ENCODE results near the gene SUMO3. TPM values are rescaled to one million over a fixed set of nuclear protein-coding genes. Genes with fewer than 3 reads are reported as not detected.

The SUMO3 gene
- total and polyA plus RNA-seq, 10 of the 15 experiments (the other 5 are each of a cell fraction or from before 2014, with no cell fraction given): 14.3 to 164 (median 89.9) TPM

GRCh38 chr21:44803651-44804050, 14.2 kb downstream of the SUMO3 start (continued):
- TF ChIP-seq POLR2AphosphoS2 (IDR thresholded peaks at IDR 0.05; ENCODE audit: low read depth, low read length): no peak
- TF ChIP-seq TCF12 (IDR thresholded peaks at IDR 0.05; ENCODE audit: low read depth, low read length): no peak
- no peak for TF ChIP-seq KLF5 (IDR thresholded peaks at IDR 0.05; ENCODE audit: partially characterized antibody)
- TF ChIP-seq BACH1 (IDR thresholded peaks at IDR 0.05; ENCODE audit: borderline replicate concordance): no peak
- TF ChIP-seq KDM1A (IDR thresholded peaks at IDR 0.05; ENCODE audit: borderline replicate concordance): no peak

- Histone ChIP-seq H3K4me2 (ENCODE audit: control insufficient read depth, insufficient read depth) (peak overlapping the region; percentile 85), H3K9me3 (replicated peaks; ENCODE audit: control insufficient read depth, insufficient read depth, low read length) (no peaks in the 10 kb centered on the region), H2AFZ (ENCODE audit: control insufficient read depth, low read depth, low read length) (no peak overlapping the region; the same call in 1 of the 2 replicates), H3K4me1 (ENCODE audit: control insufficient read depth, insufficient read depth, low read length) (peaks cover 12% of the 10 kb centered on the region), H3K36me3 (ENCODE audit: control insufficient read depth in 2 of 2, insufficient read depth in 2 of 2, low read length in 1 of 2) (peaks cover 4 to 9% of the 10 kb centered on the region in 2 experiments), H3K27ac (ENCODE audit: control insufficient read depth, insufficient read depth) (peak overlapping the region; percentile 71), H3K27me3 (replicated peaks in 1 of 2; ENCODE audit: control insufficient read depth in 2 of 2, insufficient read depth in 2 of 2, low read length in 1 of 2) (no peaks in the 10 kb centered on the region), H4K20me1 (ENCODE audit: control insufficient read depth, insufficient read depth) (no peaks in the 10 kb centered on the region), H3K9ac (ENCODE audit: control insufficient read depth, insufficient read depth, low read length) (peak overlapping the region; percentile 89), H3K79me2 (ENCODE audit: control insufficient read depth, insufficient read depth, low read length) (peaks cover 49% of the 10 kb centered on the region), H3K4me3 (peak overlapping the region; percentile 72)
- TF ChIP-seq NFYA (IDR thresholded peaks at IDR 0.05; ENCODE audit: borderline replicate concordance, low read depth, low read length) (no peak), POLR2AphosphoS5 (IDR thresholded peaks at IDR 0.05; ENCODE audit: low read length) (peak; percentile 57; the same call in 1 of the 2 replicates), SKIL (IDR thresholded peaks at IDR 0.05; ENCODE audit: low read depth, poor library complexity, severe bottlenecking) (no peak), ZNF622 (IDR thresholded peaks at IDR 0.05) (no peak), IRF5 (IDR thresholded peaks at IDR 0.05; ENCODE audit: borderline replicate concordance) (no peak), PAX8 (IDR thresholded peaks at IDR 0.05) (no peak), HSF1 (IDR thresholded peaks at IDR 0.05; ENCODE audit: low read depth, low read length) (no peak), MYC (IDR thresholded peaks at IDR 0.05; ENCODE audit: insufficient read depth, insufficient read length, insufficient replicate concordance, low read length, severe bottlenecking) (no peak)
- ChIA-PET CTCF (interaction anchor here (0.8 to 5.0 kb wide), 10 partner anchors 9 to 335 kb away, joined by 3 to 67 read pairs (median 5); partner anchors contain the start of genes PTTG1IP, SLX9 and SUMO3), SMC1A (ENCODE audit: uncharacterized antibody, unreplicated experiment) (interaction anchor here (1.0 to 4.8 kb wide), 4 partner anchors 13 to 130 kb away, joined by 3 to 33 read pairs (median 8); partner anchors contain the start of gene PTTG1IP), RAD21 (ENCODE audit: unreplicated experiment) (interaction anchor here (1.6 to 4.0 kb wide), 5 partner anchors 9 to 141 kb away, joined by 7 to 35 read pairs (median 9); partner anchors contain the start of gene PTTG1IP), POLR2A (interaction anchor here (1.3 to 2.8 kb wide), 3 partner anchors 12 to 72 kb away, joined by 4 to 15 read pairs (median 5); partner anchors contain the start of genes PTTG1IP and SUMO3)
- intact Hi-C loops (cut with micrococcal nuclease; ENCODE audit: unreplicated experiment): loop anchor here (5.0 to 10.0 kb wide), 3 partner anchors 70 to 332 kb away; partner anchors contain the start of gene PTTG1IP
- ATAC-seq: peak; percentile 28
- 27% methylated on average over 31 of the region's 32 CpGs for WGBS (ENCODE audit: insufficient coverage, insufficient replicate concordance, low lambda C conversion rate, missing lambda C conversion rate)
- no peak for DNase-seq (ENCODE audit: low read depth, low spot score)
- FAIRE-seq: no peak
- in situ Hi-C loops (cut with MboI): no loop called here
- BruUV-seq (replicated peaks): no TSS peak
Measured at GRCh38 chr21:44802396-44803153, 15.3 kb downstream of the SUMO3 start.
